Measurements from ENCODE around the gene MTFP1.

The MTFP1 gene

DNA sequence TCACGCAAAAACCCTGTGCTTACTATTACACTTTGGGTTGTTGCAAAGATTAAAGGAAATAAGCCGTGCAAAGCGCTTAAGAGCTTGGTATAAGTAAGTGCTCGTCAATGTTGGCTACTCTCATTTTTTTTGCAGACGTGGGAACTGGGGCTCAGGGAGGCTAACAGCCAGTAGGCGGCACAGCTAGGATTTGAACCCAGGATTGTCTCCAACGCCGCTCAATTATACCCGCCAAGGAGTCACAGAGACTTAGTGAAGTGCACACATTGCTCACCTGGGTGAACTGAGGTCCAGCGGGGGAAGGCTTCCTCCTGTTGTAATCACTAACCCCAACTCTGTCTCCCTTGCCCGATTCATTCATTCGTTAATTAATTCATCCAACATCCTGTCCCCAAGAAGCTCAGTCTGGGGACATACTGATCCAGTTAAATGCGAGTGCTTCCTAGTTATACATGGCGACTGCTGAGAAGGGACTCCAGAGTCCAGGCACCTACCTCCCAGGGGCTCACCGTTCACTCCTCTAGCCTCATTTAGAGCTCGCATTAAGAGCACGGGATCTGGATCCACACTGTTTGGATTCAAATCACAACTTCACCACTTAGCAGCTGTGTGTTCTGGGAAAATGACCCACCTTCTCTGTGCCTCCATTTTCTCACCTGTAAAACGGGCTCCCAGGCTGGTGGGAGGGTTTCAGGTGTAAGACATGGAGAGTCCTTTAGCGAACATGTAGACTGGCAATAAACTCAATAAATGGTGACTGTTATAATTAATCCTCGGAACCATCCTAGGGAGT, 838 bp upstream of the MTFP1 start:
- TF ChIP-seq SIN3A (IDR thresholded peaks at IDR 0.05; ENCODE audit: borderline replicate concordance, insufficient read depth, low read length) (no peak), TAF1 (IDR thresholded peaks at IDR 0.05; ENCODE audit: borderline replicate concordance, insufficient read depth, low read length) (no peak), POLR2AphosphoS5 (IDR thresholded peaks at IDR 0.05; ENCODE audit: low read depth, low read length) (no peak), FOXP2 (optimal IDR thresholded peaks at IDR 0.05; ENCODE audit: borderline replicate concordance, extremely low read depth, extremely low read length, insufficient read depth) (no peak)
- TF ChIP-seq, protein P1, sequence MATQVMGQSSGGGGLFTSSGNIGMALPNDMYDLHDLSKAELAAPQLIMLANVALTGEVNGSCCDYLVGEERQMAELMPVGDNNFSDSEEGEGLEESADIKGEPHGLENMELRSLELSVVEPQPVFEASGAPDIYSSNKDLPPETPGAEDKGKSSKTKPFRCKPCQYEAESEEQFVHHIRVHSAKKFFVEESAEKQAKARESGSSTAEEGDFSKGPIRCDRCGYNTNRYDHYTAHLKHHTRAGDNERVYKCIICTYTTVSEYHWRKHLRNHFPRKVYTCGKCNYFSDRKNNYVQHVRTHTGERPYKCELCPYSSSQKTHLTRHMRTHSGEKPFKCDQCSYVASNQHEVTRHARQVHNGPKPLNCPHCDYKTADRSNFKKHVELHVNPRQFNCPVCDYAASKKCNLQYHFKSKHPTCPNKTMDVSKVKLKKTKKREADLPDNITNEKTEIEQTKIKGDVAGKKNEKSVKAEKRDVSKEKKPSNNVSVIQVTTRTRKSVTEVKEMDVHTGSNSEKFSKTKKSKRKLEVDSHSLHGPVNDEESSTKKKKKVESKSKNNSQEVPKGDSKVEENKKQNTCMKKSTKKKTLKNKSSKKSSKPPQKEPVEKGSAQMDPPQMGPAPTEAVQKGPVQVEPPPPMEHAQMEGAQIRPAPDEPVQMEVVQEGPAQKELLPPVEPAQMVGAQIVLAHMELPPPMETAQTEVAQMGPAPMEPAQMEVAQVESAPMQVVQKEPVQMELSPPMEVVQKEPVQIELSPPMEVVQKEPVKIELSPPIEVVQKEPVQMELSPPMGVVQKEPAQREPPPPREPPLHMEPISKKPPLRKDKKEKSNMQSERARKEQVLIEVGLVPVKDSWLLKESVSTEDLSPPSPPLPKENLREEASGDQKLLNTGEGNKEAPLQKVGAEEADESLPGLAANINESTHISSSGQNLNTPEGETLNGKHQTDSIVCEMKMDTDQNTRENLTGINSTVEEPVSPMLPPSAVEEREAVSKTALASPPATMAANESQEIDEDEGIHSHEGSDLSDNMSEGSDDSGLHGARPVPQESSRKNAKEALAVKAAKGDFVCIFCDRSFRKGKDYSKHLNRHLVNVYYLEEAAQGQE (IDR thresholded peaks at IDR 0.05; ENCODE audit: insufficient read depth in 1 of 2, low read depth in 2 of 2, low read length in 2 of 2): no peak

DNA sequence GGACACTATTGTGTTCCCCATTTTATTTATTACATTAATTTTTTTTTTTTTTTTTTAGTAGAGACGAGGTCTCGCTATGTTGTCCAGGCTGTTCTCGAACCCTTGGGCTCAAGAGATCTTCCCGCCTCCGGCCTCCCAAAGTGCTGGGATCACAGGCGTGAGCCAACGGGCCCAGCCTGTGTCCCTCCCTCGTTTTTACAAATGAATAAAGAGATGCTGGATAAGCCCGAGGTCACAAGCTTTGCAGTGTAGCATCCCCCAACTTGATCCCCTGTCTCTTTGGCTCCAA, 297 bp upstream of the MTFP1 start:
- TF ChIP-seq SIN3A (IDR thresholded peaks at IDR 0.05; ENCODE audit: borderline replicate concordance, insufficient read depth, low read length) (no peak), POLR2AphosphoS5 (IDR thresholded peaks at IDR 0.05; ENCODE audit: low read depth, low read length) (0 out of 2 replicates have a peak, but pooled peaks have one; percentile 6)
- TF ChIP-seq, protein P1 (IDR thresholded peaks at IDR 0.05; ENCODE audit: insufficient read depth in 1 of 2, low read depth in 2 of 2, low read length in 2 of 2): no peak

DNA sequence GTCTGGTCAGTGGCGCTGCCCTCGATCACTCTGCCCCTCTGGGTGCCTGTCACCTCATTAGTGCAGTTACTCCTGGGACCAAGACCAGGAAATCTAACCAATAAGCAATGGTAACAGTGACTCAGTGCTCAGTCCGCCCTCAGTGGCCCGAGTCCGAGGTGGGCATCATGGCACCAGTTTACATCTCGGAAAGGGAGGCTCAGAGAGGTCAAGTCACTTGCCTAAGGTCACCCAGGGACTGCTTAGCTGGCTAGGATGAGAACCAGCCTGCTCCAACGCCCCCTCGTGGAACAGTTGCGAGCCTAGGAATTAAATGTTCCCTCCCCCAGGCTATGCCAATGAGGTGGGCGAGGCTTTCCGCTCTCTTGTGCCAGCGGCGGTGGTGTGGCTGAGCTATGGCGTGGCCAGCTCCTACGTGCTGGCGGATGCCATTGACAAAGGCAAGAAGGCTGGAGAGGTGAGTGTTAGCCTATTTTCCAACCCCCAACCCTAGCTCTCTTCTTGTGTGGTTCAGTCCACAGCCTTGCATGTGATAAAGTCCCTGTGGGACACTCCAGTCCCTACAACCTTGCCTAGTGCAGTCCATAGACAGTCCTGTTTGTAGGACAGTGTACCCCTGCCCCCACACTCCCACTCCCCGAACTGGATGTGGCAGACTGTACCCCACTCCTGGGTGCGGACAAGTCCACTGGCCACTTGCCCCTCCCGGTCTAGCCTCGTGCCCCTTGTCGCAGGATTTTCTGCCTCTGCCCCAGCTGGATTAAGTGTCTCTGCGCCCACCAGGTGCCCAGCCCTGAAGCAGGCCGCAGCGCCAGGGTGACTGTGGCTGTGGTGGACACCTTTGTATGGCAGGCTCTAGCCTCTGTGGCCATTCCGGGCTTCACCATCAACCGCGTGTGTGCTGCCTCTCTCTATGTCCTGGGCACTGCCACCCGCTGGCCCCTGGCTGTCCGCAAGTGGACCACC, 1.1 kb downstream of the MTFP1 start:
- TF ChIP-seq FOXP2 (optimal IDR thresholded peaks at IDR 0.05; ENCODE audit: borderline replicate concordance, extremely low read depth, extremely low read length, insufficient read depth) (peak; percentile 18), SIN3A (IDR thresholded peaks at IDR 0.05; ENCODE audit: borderline replicate concordance, insufficient read depth, low read length) (no peak), POLR2AphosphoS5 (IDR thresholded peaks at IDR 0.05; ENCODE audit: low read depth, low read length) (no peak), TAF1 (IDR thresholded peaks at IDR 0.05; ENCODE audit: borderline replicate concordance, insufficient read depth, low read length) (no peak)
- TF ChIP-seq, protein P1 (IDR thresholded peaks at IDR 0.05; ENCODE audit: insufficient read depth in 1 of 2, low read depth in 2 of 2, low read length in 2 of 2): no peak

DNA sequence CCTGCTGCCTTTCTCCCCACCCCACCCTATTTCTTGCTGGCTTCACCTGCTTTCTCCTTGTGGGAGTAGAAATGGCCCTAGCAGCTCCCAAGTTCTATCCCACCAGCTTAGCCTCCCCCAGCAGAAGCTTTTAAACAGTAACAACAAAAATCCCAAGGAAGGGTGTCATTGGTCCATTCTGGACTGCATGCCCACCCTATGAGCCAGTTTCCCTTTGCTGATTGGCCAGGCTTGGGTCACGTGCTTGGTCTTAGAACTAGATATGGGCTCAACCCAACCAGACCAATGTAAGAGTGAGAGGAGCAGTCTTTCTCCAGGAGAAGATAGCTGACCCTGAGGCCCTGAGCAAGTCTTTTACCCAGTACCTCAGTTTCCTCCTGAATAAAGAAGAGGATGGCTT, 2.3 kb downstream of the MTFP1 start:
- no peak for TF ChIP-seq FOXP2 (optimal IDR thresholded peaks at IDR 0.05; ENCODE audit: borderline replicate concordance, extremely low read depth, extremely low read length, insufficient read depth)
- no peak for TF ChIP-seq SIN3A (IDR thresholded peaks at IDR 0.05; ENCODE audit: borderline replicate concordance, insufficient read depth, low read length)
- TF ChIP-seq POLR2AphosphoS5 (IDR thresholded peaks at IDR 0.05; ENCODE audit: low read depth, low read length): no peak
- TF ChIP-seq, protein P1 (IDR thresholded peaks at IDR 0.05; ENCODE audit: insufficient read depth in 1 of 2, low read depth in 2 of 2, low read length in 2 of 2): no peak
- TF ChIP-seq TAF1 (IDR thresholded peaks at IDR 0.05; ENCODE audit: borderline replicate concordance, insufficient read depth, low read length): no peak

Measured in PFSK-1 (cell line).